Measurements from ENCODE around the gene ATP2B2. TPM values are rescaled to one million over a fixed set of nuclear protein-coding genes. Genes with fewer than 3 reads are reported as not detected.

Gene ATP2B2
- total RNA-seq, 1 donor from 2014 or later = not detected

DNA sequence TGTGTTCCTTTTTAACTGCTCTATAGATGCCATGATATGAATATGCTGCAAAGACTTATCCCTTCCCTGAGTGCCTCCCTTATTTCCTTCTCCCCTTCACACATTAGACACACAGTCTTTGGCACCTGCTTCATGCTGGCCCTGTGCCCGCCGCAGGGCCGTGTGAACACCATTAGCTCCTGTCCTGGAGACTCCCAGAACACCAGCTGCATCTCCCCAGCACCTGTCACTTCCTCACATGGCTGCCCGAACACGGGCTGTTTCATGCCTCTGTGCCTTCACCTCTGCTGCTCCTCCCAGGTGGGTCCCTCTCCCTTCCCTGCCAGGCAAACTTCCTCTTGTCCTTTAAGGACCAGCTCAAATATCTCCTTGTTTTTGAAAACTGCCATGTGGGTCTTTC is 144.0 kb downstream of the ATP2B2 start:
- peaks cover 1% of the 10 kb centered on the region for H3K27me3 Mint-ChIP-seq (ENCODE audit: low read depth)
- H3K9me3 Mint-ChIP-seq = no peaks in the 10 kb centered on the region
- no peak overlapping the region for H3K4me3 Mint-ChIP-seq (ENCODE audit: low read depth)
- H3K4me1 Mint-ChIP-seq (ENCODE audit: low read depth) = peaks cover 17% of the 10 kb centered on the region
- intact Hi-C loops (cut with micrococcal nuclease) = no loop called here
- H3K27ac Mint-ChIP-seq = no peak overlapping the region
- no peak for DNase-seq (ENCODE audit: low spot score)
- no peaks in the 10 kb centered on the region for H3K36me3 Mint-ChIP-seq (ENCODE audit: low read depth)

GRCh38 chr3:10360478-10360877 is 144.9 kb downstream of the ATP2B2 start:
- Mint-ChIP-seq H3K4me3 (ENCODE audit: low read depth) (no peak overlapping the region), H3K27me3 (ENCODE audit: low read depth) (peaks cover 1% of the 10 kb centered on the region), H3K36me3 (ENCODE audit: low read depth) (no peaks in the 10 kb centered on the region), H3K4me1 (ENCODE audit: low read depth) (peaks cover 10% of the 10 kb centered on the region), H3K9me3 (no peaks in the 10 kb centered on the region), H3K27ac (no peak overlapping the region)
- no peak for DNase-seq (ENCODE audit: low spot score)
- intact Hi-C loops (cut with micrococcal nuclease) = no loop called here

- H3K27me3 Mint-ChIP-seq (ENCODE audit: low read depth) = peaks cover 1% of the 10 kb centered on the region
- H3K36me3 Mint-ChIP-seq (ENCODE audit: low read depth) = no peaks in the 10 kb centered on the region
- H3K4me1 Mint-ChIP-seq (ENCODE audit: low read depth) = peaks cover 8% of the 10 kb centered on the region
- intact Hi-C loops (cut with micrococcal nuclease) = no loop called here
- H3K9me3 Mint-ChIP-seq = no peaks in the 10 kb centered on the region
- no peak overlapping the region for H3K4me3 Mint-ChIP-seq (ENCODE audit: low read depth)
- no peak for DNase-seq (ENCODE audit: low spot score)
- no peak overlapping the region for H3K27ac Mint-ChIP-seq
These were observed 145.6 kb downstream of the ATP2B2 start for GRCh38 chr3:10359761-10360161.

- no peaks in the 10 kb centered on the region for H3K9me3 Mint-ChIP-seq
- H3K4me1 Mint-ChIP-seq (ENCODE audit: low read depth) = peaks cover 3% of the 10 kb centered on the region
- intact Hi-C loops (cut with micrococcal nuclease) = no loop called here
- H3K27ac Mint-ChIP-seq = no peak overlapping the region
- H3K4me3 Mint-ChIP-seq (ENCODE audit: low read depth) = no peak overlapping the region
- peaks cover 1% of the 10 kb centered on the region for H3K27me3 Mint-ChIP-seq (ENCODE audit: low read depth)
- no peaks in the 10 kb centered on the region for H3K36me3 Mint-ChIP-seq (ENCODE audit: low read depth)
- DNase-seq (ENCODE audit: low spot score) = no peak
These were observed 146.9 kb downstream of the ATP2B2 start for GRCh38 chr3:10358309-10358980.

DNA sequence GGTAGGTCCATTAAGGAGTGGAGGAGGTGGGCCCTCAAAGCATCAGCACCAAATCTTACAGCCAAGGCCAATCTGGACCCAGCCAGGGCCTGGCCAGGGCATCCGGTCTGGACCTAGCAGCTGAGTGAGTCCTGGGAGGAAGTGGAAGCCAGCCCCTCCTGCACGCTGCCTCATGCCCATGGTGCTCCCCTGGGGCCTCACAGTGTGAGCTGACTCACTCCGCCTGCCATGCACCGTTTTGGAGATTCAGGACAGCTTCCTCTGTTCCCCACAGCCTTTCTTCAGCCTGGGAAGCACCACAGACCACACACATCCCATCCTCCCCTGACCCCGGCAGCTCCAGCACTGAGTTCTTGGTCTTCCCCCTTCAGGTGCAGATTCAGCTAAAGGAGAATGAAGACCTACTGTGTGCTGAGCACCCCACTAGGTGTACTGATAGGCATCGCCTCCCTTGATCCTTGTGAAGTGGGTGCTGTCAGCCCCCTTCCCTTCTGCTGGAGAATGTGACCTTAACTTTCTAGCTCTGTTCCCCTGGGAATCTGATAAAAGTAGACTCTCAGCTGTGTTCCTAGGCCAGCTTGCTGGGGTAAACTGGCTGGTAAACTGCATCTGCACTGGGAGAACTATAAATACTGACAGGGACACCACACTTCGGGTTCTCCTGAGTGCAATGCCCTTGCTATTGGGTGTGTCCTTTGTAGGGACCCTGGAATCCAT is 147.6 kb downstream of the ATP2B2 start:
- no peak overlapping the region for H3K27ac Mint-ChIP-seq
- peaks cover 1% of the 10 kb centered on the region for H3K4me1 Mint-ChIP-seq (ENCODE audit: low read depth)
- H3K36me3 Mint-ChIP-seq (ENCODE audit: low read depth) = no peaks in the 10 kb centered on the region
- peaks cover 4% of the 10 kb centered on the region for H3K27me3 Mint-ChIP-seq (ENCODE audit: low read depth)
- H3K4me3 Mint-ChIP-seq (ENCODE audit: low read depth) = no peak overlapping the region
- H3K9me3 Mint-ChIP-seq = no peaks in the 10 kb centered on the region
- intact Hi-C loops (cut with micrococcal nuclease) = no loop called here
- DNase-seq (ENCODE audit: low spot score) = no peak

DNA sequence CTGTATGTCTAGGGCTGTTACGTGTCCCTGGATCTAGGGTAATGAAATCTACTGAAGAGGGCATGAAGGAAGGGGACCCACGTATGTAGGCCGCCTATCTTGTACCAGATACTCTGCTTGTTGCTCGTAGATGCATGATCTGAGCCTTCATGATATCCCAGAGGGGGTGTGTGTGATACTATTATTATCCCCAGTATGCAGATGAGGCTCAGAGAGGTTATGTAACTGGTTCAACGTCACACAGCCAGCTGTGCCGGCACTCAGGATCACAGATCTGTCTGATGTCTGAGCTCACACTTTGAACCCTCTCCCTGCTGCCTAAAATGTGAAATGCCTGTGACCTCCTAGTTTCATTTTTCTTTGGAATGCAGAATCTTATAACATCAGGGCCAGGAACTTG is 148.3 kb downstream of the ATP2B2 start:
- H3K36me3 Mint-ChIP-seq (ENCODE audit: low read depth) = no peaks in the 10 kb centered on the region

DNA sequence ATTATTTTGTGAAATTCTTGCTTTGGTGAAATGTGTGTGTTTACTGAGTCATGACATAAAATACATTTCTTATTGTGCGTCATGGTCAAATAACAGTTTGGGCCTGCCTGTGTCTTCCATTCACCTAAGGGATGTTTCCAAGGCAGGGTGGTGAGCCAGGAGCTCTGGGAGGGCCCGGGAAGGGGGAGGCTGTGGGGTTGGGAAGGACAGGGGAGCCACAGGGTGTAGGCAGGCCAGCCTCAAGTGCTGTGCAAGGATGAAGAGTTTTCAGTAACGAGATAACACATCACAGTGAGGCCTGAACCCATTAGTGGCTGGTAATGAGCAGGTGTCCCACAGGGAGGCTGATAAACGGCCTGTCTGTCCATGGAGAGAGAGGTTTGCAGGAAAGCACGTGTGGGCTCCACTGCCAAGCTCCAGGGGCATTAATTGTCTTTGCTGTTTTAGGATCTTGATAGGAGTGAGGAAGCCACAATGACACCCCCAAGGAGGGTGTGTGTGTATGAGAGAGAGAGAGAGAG is 148.9 kb downstream of the ATP2B2 start:
- Mint-ChIP-seq H3K9me3 (no peaks in the 10 kb centered on the region), H3K27me3 (ENCODE audit: low read depth) (peaks cover 4% of the 10 kb centered on the region), H3K36me3 (ENCODE audit: low read depth) (no peaks in the 10 kb centered on the region), H3K27ac (no peak overlapping the region), H3K4me1 (ENCODE audit: low read depth) (peaks cover 1% of the 10 kb centered on the region), H3K4me3 (ENCODE audit: low read depth) (no peak overlapping the region)
- no peak for DNase-seq (ENCODE audit: low spot score)
- intact Hi-C loops (cut with micrococcal nuclease) = no loop called here

More for the DNA sequence above, 148.3 kb downstream of the ATP2B2 start:
- DNase-seq (ENCODE audit: low spot score) = no peak
- H3K27me3 Mint-ChIP-seq (ENCODE audit: low read depth) = peaks cover 4% of the 10 kb centered on the region
- peaks cover 1% of the 10 kb centered on the region for H3K4me1 Mint-ChIP-seq (ENCODE audit: low read depth)
- H3K9me3 Mint-ChIP-seq = no peaks in the 10 kb centered on the region
- no peak overlapping the region for H3K27ac Mint-ChIP-seq
- H3K4me3 Mint-ChIP-seq (ENCODE audit: low read depth) = no peak overlapping the region
- intact Hi-C loops (cut with micrococcal nuclease) = no loop called here

DNA sequence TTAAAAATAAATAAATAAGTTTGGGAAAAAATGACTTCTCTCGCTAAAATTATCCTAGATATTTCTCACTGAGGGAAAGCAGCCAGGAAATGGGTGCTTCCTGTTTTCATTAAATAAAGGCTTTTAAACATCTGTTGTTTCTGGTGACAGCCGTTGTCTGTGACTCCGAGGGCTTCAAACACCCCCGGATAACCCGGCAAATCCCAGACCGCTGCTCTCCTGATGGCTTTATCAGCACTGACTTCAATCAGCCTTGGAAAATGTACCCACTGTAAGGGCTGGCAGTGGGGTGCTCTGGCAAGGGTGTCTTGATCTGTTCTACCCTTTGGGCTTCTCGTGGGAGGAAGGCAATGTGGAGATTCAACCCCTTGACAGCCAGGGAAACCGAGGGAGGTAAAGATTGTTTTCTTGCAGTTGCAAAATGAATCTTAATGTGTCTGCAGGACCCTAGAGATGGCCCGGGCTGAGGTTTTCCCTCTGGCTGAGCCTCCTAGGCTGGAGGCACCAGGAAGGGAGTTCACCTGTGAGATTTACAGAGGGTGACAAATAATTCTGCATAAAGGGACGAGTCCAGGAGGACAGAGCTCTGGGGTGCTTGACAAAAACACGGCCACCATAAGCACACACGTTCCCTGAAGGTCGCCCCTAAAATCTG is 150.9 kb downstream of the ATP2B2 start:
- intact Hi-C loops (cut with micrococcal nuclease) = no loop called here
- Mint-ChIP-seq H3K27me3 (ENCODE audit: low read depth) (peaks cover 3% of the 10 kb centered on the region), H3K9me3 (no peaks in the 10 kb centered on the region), H3K36me3 (ENCODE audit: low read depth) (no peaks in the 10 kb centered on the region), H3K4me3 (ENCODE audit: low read depth) (no peak overlapping the region), H3K4me1 (ENCODE audit: low read depth) (peaks cover 1% of the 10 kb centered on the region), H3K27ac (no peak overlapping the region)
- DNase-seq (ENCODE audit: low spot score) = no peak

- DNase-seq (ENCODE audit: low spot score) = no peak
- H3K27me3 Mint-ChIP-seq (ENCODE audit: low read depth) = peaks cover 3% of the 10 kb centered on the region
- peaks cover 1% of the 10 kb centered on the region for H3K4me1 Mint-ChIP-seq (ENCODE audit: low read depth)
- H3K36me3 Mint-ChIP-seq (ENCODE audit: low read depth) = no peaks in the 10 kb centered on the region
- H3K27ac Mint-ChIP-seq = no peak overlapping the region
- H3K9me3 Mint-ChIP-seq = no peaks in the 10 kb centered on the region
- H3K4me3 Mint-ChIP-seq (ENCODE audit: low read depth) = no peak overlapping the region
- intact Hi-C loops (cut with micrococcal nuclease) = no loop called here
These were observed 151.6 kb downstream of the ATP2B2 start for GRCh38 chr3:10353661-10354360.

DNA sequence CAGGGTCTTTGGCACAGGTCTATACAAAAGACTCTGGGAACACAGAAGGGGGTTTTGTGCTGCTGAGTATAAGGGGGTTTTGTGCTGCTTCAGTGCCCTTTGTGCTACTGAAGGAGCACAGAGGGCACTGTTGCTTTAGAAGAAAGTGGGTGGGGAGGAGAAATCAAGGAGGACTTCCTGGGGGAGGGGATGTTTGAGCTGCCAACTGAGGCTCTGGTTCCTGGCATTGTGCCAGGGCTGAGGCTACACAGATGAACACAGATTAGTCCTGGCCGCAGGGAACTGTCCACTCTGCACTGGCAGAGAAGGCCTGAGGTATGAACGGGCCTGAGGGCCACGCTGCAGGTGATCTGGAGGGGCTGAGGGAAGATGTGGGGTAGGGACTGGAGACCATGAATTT is 152.2 kb downstream of the ATP2B2 start:
- DNase-seq (ENCODE audit: low spot score) = no peak
- H3K4me3 Mint-ChIP-seq (ENCODE audit: low read depth) = no peak overlapping the region
- intact Hi-C loops (cut with micrococcal nuclease) = no loop called here
- peaks cover 1% of the 10 kb centered on the region for H3K4me1 Mint-ChIP-seq (ENCODE audit: low read depth)
- no peaks in the 10 kb centered on the region for H3K9me3 Mint-ChIP-seq
- peaks cover 3% of the 10 kb centered on the region for H3K27me3 Mint-ChIP-seq (ENCODE audit: low read depth)
- no peak overlapping the region for H3K27ac Mint-ChIP-seq
- H3K36me3 Mint-ChIP-seq (ENCODE audit: low read depth) = no peaks in the 10 kb centered on the region

DNA sequence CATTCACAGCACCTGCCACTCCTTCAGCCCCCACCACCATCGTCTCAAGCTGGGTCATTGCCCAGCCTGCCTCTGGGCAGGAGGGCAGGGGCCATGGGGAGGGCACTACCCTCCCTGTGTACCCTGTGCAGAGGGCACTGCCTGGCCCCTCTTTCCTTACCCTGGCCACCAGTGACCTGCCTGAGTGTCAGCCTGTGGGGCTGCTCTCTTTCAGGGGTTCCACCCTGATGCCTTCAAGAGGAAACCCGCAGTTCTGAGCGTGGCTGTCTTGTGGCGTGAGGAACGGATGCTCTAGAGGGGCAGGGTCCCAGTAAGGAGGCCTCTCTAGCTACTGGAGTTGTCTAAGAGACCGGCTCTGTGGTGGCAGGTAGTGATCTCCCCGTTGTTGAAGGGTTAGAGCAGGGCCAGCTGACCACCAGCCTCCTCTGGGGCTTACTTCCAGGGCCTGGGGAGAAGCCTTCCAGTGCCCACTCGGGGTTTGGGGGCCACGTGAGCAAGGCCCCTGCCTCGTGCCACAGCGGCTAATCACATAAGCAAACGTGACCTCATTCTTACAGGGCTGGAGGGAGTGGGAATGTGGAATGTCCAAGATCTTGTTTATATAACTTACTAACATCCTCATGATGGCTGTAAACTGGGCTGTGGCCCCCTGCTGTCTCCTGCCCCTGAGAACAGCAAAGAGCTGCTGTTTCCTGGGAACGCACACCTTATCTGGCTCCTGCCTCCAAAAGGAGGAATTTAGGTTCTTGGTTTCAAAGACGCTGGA is 153.1 kb downstream of the ATP2B2 start:
- Mint-ChIP-seq H3K4me1 (ENCODE audit: low read depth) (peaks cover 1% of the 10 kb centered on the region), H3K4me3 (ENCODE audit: low read depth) (no peak overlapping the region), H3K27ac (no peak overlapping the region), H3K27me3 (ENCODE audit: low read depth) (peaks cover 3% of the 10 kb centered on the region), H3K36me3 (ENCODE audit: low read depth) (no peaks in the 10 kb centered on the region), H3K9me3 (no peaks in the 10 kb centered on the region)
- intact Hi-C loops (cut with micrococcal nuclease) = no loop called here
- DNase-seq (ENCODE audit: low spot score) = no peak

Data from activated T-helper 2 cell treated with anti-CD3 and anti-CD28 coated beads, Interferon-gamma antibody, Interleukin-2, Interleukin-4, amounts not matched to agents 10 μg/mL and 5 μg/mL and 100 μg/mL, durations not matched to agents 14 hours and 24 hours and 36 hours (primary cell).